Activated CD4-positive, alpha-beta T cell treated with anti-CD3 and anti-CD28 coated beads, Interleukin-2, amount 10 ng/mL, durations not matched to agents 7 days and 5 days (primary cell): ENCODE measurements around the gene LMO3. TPM values are rescaled to one million over a fixed set of nuclear protein-coding genes. Genes with fewer than 3 reads are reported as not detected.

Experiments
- CTCF ChIA-PET: fragments of 350-600 bp; sonication (Branson Sonifier 250); formaldehyde crosslinking; loops from one replicate; lab custom pipeline; 2021; ENCODE audit warnings: antibody characterized with exemption; lab: Charles Lee
- POLR2A ChIA-PET: fragments of 350-600 bp; sonication (Branson Sonifier 250); formaldehyde crosslinking; loops from one replicate; lab custom pipeline; 2021; ENCODE audit warnings: antibody characterized with exemption; lab: Charles Lee
- DNase-seq: peaks from one replicate; pipeline ENCODE4 v3.0.0-alpha.2; 2020
- H3K27ac Mint-ChIP-seq: one replicate; pipeline ENCODE4 v1.8.0; 2021; ENCODE audit warnings: mild to moderate bottlenecking, moderate library complexity, mixed read lengths
- H3K27me3 Mint-ChIP-seq: one replicate; pipeline ENCODE4 v1.8.0; 2021; ENCODE audit warnings: mixed read lengths
- H3K36me3 Mint-ChIP-seq: one replicate; pipeline ENCODE4 v1.8.0; 2021; ENCODE audit warnings: low read depth, mixed read lengths
- H3K4me1 Mint-ChIP-seq: one replicate; pipeline ENCODE4 v1.8.0; 2021; ENCODE audit warnings: mixed read lengths
- H3K4me3 Mint-ChIP-seq: one replicate; pipeline ENCODE4 v1.8.0; 2021; ENCODE audit warnings: mild to moderate bottlenecking, moderate library complexity, mixed read lengths
- H3K9me3 Mint-ChIP-seq: one replicate; pipeline ENCODE4 v1.8.0; 2021; ENCODE audit warnings: mixed read lengths
- total RNA-seq, 2 experiments: library from RNA; stranded (reverse); gene quantifications; one replicate each; pipeline ENCODE4 v1.2.3, GENCODE V29; 2021

The LMO3 gene
- total RNA-seq, 2 experiments from 2014 or later, result not detected

DNA sequence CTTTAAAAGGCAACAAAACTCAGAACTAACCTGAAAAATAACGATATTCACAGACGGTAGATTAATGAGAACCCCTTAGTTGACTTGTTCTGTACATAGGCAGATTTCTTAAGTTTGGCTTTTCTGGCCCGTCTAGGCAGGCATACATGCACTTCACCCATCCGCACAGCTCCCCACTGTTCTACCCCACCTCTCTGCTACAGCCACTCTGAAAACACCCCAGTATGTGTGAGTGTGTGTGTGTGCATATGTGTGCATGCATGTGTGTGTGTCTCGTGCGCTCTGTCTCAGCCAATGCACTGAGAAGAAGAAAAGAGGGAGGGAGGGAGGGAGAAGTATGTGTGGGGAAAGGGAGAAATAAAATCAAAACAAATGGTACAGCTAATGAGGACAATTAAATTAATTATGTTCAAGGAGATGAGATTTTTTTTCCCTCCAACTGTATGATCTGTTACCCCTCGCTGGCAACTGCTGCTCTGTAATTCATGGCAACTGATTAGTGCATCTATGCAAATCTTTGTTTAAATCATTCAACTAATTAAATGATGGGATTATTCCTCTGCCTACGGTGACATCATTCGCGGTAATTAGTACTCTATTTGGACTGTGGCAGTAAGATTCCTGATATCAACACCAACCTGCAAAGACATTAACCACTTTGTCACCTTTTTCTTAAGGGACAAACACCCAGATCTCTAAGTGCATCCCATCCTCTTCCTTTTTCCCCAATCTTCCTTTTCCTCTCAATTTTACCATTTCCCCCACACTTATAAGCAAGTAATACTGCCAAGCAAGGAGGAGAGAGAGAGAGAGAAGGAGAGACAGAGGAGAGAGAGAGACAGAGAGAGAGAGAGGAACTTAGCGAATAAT is 2.2 kb upstream of the LMO3 start:
- Mint-ChIP-seq H3K36me3 (no peaks in the 10 kb centered on the region), H3K27me3 (peaks cover 48% of the 10 kb centered on the region), H3K27ac (no peak overlapping the region), H3K4me3 (no peak overlapping the region), H3K4me1 (peaks cover 2% of the 10 kb centered on the region), H3K9me3 (no peaks in the 10 kb centered on the region)
- DNase-seq, result no peak
- ChIA-PET POLR2A (no interaction called here), CTCF (no interaction called here)

DNA sequence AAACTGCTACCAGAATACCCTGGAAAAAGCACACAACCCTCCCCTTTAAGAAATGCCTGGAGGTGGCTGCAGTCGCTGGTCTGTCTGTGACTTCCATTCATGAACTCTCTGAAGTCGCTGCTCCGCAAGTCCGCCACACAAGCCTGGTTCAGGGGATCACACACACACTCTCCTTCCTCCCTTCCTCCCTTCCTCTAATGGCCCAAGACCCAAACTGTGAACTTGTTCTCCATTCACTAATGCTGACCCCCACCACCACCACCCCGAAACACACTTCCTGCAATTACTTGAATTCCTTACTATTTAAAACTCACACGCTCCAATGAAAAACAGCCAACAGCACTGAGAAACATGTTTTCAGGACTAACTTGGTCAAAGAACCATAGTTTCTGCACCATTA is 1.0 kb upstream of the LMO3 start:
- no peak overlapping the region for H3K27ac Mint-ChIP-seq
- H3K4me1 Mint-ChIP-seq, result peaks cover 2% of the 10 kb centered on the region
- POLR2A ChIA-PET, result no interaction called here
- peaks cover 48% of the 10 kb centered on the region for H3K27me3 Mint-ChIP-seq
- no peak for DNase-seq
- CTCF ChIA-PET, result no interaction called here
- H3K36me3 Mint-ChIP-seq, result no peaks in the 10 kb centered on the region
- no peak overlapping the region for H3K4me3 Mint-ChIP-seq
- no peaks in the 10 kb centered on the region for H3K9me3 Mint-ChIP-seq

DNA sequence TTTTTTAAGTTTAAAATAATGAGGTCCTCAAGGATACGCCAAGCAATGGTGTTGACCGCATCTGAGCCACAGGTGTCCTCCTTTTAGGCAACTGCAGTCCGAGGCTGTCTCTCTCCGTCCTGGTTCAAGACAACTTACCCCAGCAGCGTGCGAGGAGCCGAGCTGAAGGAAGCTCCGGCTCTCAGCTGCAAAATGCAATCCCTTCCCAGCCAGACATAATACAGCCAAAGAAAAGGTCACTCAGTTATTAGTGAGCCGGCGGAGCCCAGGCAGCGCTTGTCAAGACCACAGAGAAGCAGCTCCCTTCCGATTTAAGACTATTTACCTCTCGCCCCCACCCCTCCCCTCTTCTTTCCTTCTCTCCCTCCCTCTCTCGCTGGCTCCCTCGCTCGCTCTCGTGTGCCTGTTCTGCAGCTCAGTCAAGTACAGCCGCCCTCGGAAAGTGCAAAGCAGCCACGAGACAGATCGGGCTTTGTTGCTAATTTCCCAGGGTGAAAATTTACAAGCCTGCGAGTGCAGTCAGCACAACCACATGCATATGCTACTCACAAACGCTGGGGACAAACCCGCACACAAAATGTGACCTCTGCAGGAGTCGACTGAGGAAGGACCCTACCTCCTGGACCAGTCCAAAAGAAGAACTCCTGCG is 363 bp upstream of the LMO3 start:
- H3K27ac Mint-ChIP-seq, result no peak overlapping the region

GRCh38 chr12:16605642-16606116 is 283 bp downstream of the LMO3 start:
- H3K4me1 Mint-ChIP-seq, result peaks cover 2% of the 10 kb centered on the region
- CTCF ChIA-PET, result no interaction called here
- no peak for DNase-seq
- H3K9me3 Mint-ChIP-seq, result no peaks in the 10 kb centered on the region
- no peaks in the 10 kb centered on the region for H3K36me3 Mint-ChIP-seq
- H3K27me3 Mint-ChIP-seq, result peaks cover 48% of the 10 kb centered on the region
- POLR2A ChIA-PET, result no interaction called here
- no peak overlapping the region for H3K4me3 Mint-ChIP-seq
- no peak overlapping the region for H3K27ac Mint-ChIP-seq

More for the DNA sequence above, 363 bp upstream of the LMO3 start:
- H3K27me3 Mint-ChIP-seq, result peaks cover 48% of the 10 kb centered on the region
- no peaks in the 10 kb centered on the region for H3K9me3 Mint-ChIP-seq
- H3K36me3 Mint-ChIP-seq, result no peaks in the 10 kb centered on the region
- no peak for DNase-seq
- peaks cover 2% of the 10 kb centered on the region for H3K4me1 Mint-ChIP-seq
- ChIA-PET POLR2A (no interaction called here), CTCF (no interaction called here)
- no peak overlapping the region for H3K4me3 Mint-ChIP-seq

DNA sequence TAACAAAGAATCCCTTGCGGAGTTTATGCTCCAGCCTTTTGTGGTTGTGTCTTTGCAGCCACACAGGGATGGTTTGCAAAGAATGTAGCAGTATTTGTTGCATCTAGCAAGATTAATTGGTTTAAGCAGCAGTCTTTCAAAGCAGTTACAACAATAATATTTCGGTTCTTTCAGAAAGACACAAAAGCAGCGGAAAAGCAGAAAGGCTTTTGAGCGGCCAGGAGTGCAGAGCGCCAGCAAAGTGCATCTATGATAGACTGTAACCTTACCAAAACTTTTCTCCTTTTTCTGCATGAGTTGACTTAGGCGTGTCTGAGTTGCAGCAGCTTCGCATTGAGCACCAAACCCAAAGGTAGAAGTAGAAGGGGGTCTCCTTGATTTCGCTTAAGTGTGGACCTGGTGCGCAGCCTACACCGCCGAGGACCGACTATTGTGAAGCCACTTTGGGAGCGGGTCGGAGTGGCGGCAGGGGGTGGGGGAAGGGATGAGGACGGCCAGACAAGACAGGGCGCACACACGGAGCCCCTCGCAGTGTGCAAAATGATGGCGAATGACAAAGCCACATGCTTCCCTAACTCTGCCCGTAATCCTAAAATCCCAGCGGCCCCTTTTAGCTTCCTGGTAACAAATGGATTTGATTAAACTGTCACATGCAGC is 1.2 kb downstream of the LMO3 start:
- CTCF ChIA-PET, result interaction anchor here (0.6 kb wide), 1 partner anchor 433 kb away, joined by 5 read pairs; no protein-coding TSS in a partner anchor
- no peaks in the 10 kb centered on the region for H3K9me3 Mint-ChIP-seq

DNA sequence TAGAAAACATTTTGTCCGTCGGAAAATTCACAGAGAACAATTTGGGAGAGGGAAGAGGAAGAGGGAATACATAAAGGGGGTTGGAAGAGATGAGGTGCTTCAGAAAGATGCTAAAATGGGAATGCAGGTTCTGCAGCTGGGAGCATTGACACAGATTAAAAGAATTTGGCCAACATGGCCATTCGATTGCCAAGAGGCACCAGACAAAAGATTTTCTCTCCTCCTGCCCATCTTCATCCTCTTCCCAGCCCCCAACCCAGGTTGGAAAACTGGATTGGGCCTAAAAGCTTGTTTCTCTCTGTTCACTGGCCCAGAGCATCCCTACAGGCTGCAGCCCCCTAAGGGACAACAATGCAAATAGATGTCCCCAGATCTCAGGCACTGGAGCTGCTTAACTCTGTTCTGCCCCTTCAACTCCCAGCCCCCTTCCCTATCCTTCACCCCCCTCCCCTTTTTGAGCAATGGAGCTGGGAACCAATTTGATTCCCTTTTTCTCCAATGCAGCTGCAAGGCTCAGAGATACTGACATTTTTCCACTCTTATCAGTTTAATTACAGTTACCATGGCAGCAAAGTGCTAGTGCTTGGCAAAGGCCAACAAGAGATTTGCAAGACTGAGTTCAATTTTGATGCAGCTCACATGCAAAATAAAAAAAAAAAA is 1.9 kb downstream of the LMO3 start:
- ChIA-PET POLR2A (no interaction called here), CTCF (interaction anchor here (0.6 kb wide), 1 partner anchor 432 kb away, joined by 5 read pairs; no protein-coding TSS in a partner anchor)
- H3K4me3 Mint-ChIP-seq, result no peak overlapping the region
- H3K4me1 Mint-ChIP-seq, result peaks cover 2% of the 10 kb centered on the region
- no peak overlapping the region for H3K27ac Mint-ChIP-seq
- no peaks in the 10 kb centered on the region for H3K36me3 Mint-ChIP-seq
- H3K9me3 Mint-ChIP-seq, result no peaks in the 10 kb centered on the region
- DNase-seq, result no peak
- H3K27me3 Mint-ChIP-seq, result peaks cover 39% of the 10 kb centered on the region

More for the DNA sequence above, 1.2 kb downstream of the LMO3 start:
- Mint-ChIP-seq H3K36me3 (no peaks in the 10 kb centered on the region), H3K4me3 (no peak overlapping the region), H3K27me3 (peaks cover 46% of the 10 kb centered on the region), H3K4me1 (peaks cover 2% of the 10 kb centered on the region), H3K27ac (no peak overlapping the region)
- POLR2A ChIA-PET, result no interaction called here
- no peak for DNase-seq

DNA sequence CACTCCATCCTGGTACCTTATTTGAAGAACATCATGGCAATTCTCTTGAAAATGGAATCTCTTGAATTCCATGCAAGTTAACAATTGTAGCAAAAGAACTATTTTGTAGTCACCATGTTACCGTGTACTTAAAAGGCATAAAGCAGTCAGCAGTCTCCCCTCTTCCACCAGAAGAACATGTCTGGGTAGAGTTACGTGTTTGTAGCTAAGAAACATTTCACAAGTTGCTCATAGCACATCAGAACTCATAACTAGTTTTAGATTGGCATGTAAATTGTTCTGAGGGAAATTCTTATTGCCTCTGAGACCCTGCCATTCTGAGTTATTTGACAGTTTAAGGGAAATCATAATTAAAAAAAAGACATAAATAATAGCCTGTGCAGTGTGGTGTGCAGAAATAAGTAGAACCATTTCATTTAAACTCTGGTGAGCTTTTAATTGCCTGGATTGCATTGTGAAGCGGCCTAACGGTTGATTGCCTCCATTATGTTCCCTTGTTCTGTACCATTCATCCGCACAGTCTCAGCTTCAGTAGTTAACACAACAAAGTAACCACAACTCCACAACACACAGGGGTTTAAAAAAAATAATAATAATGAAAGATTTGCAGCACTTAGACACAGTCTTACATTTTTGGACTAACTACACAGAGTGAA is 2.6 kb downstream of the LMO3 start:
- no peak for DNase-seq
- Mint-ChIP-seq H3K27ac (no peak overlapping the region), H3K9me3 (no peaks in the 10 kb centered on the region), H3K4me1 (peaks cover 2% of the 10 kb centered on the region), H3K27me3 (peaks cover 33% of the 10 kb centered on the region), H3K36me3 (no peaks in the 10 kb centered on the region), H3K4me3 (no peak overlapping the region)
- ChIA-PET CTCF (no interaction called here), POLR2A (no interaction called here)

DNA sequence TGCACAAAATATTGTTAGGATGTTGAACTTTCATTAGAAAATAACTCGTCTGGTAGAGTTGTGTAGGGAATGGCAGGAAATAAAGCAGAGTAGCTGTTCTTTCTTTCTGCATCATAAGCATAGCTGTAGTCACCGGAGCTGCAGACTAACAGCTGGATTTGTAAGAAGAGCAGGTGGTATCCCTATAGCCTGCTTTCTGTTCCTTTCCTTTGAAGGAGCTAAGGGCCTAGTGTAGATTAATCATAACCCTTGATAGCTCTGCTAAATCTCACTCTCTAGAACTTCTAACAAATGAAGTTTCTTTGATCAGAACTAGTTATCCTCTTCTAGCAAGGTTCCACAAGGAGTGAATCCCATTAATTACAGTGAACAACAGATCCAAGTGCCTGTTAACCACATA is 3.5 kb downstream of the LMO3 start:
- Mint-ChIP-seq H3K9me3 (no peaks in the 10 kb centered on the region), H3K4me1 (peaks cover 2% of the 10 kb centered on the region), H3K36me3 (no peaks in the 10 kb centered on the region), H3K4me3 (no peak overlapping the region), H3K27ac (no peak overlapping the region), H3K27me3 (peaks cover 25% of the 10 kb centered on the region)
- ChIA-PET POLR2A (no interaction called here), CTCF (no interaction called here)
- DNase-seq, result no peak

DNA sequence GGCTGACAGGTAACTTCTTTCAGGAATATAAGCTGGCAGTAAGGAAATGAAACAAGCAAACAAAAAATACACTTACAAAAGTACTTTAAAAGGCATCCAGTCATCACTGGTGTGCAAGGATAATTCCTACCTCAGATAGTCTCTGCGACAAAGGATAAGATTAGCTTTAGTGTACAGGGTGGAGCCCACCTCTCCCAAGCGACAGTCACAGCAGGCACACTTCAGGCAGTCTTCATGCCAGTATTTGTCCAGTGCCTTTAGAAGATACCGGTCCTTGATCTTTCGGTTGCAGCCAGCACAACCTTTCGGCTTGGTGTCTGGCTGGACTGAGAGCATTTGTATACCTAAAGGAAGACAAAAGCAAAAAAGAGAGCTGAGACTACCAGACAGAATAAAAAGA is 5.4 kb downstream of the LMO3 start:
- no peak for DNase-seq
- CTCF ChIA-PET, result no interaction called here
- H3K9me3 Mint-ChIP-seq, result no peaks in the 10 kb centered on the region
- POLR2A ChIA-PET, result no interaction called here
- no peak overlapping the region for H3K27ac Mint-ChIP-seq
- no peak overlapping the region for H3K4me3 Mint-ChIP-seq
- H3K36me3 Mint-ChIP-seq, result no peaks in the 10 kb centered on the region
- no peaks in the 10 kb centered on the region for H3K4me1 Mint-ChIP-seq
- H3K27me3 Mint-ChIP-seq, result peaks cover 11% of the 10 kb centered on the region

GRCh38 chr12:16599081-16599480 is 6.9 kb downstream of the LMO3 start:
- H3K4me1 Mint-ChIP-seq, result no peaks in the 10 kb centered on the region
- H3K36me3 Mint-ChIP-seq, result no peaks in the 10 kb centered on the region

GRCh38 chr12:16594797-16595196 is 11.2 kb downstream of the LMO3 start:
- H3K4me3 Mint-ChIP-seq, result no peak overlapping the region
- no peaks in the 10 kb centered on the region for H3K9me3 Mint-ChIP-seq
- ChIA-PET POLR2A (no interaction called here), CTCF (no interaction called here)
- no peaks in the 10 kb centered on the region for H3K36me3 Mint-ChIP-seq
- no peaks in the 10 kb centered on the region for H3K27me3 Mint-ChIP-seq
- no peak overlapping the region for H3K27ac Mint-ChIP-seq
- no peak for DNase-seq
- H3K4me1 Mint-ChIP-seq, result no peaks in the 10 kb centered on the region

More at GRCh38 chr12:16599081-16599480, 6.9 kb downstream of the LMO3 start:
- CTCF ChIA-PET, result no interaction called here
- Mint-ChIP-seq H3K4me3 (no peak overlapping the region), H3K27ac (no peak overlapping the region), H3K9me3 (no peaks in the 10 kb centered on the region), H3K27me3 (peaks cover 2% of the 10 kb centered on the region)
- POLR2A ChIA-PET, result no interaction called here
- DNase-seq, result no peak

- no peak for DNase-seq
- no peaks in the 10 kb centered on the region for H3K36me3 Mint-ChIP-seq
- H3K27me3 Mint-ChIP-seq, result no peaks in the 10 kb centered on the region
- no peaks in the 10 kb centered on the region for H3K4me1 Mint-ChIP-seq
- no peaks in the 10 kb centered on the region for H3K9me3 Mint-ChIP-seq
- no peak overlapping the region for H3K27ac Mint-ChIP-seq
- ChIA-PET POLR2A (no interaction called here), CTCF (no interaction called here)
- no peak overlapping the region for H3K4me3 Mint-ChIP-seq
These were observed 12.4 kb downstream of the LMO3 start for GRCh38 chr12:16593546-16593945.
